ENCODE results near the gene THNSL1.

- TF ChIP-seq GABPA (IDR thresholded peaks at IDR 0.05; ENCODE audit: low read depth) (no peak), PBX3 (IDR thresholded peaks at IDR 0.05) (no peak), CHD2 (IDR thresholded peaks at IDR 0.05; ENCODE audit: low read length, partially characterized antibody) (no peak), MXI1 (IDR thresholded peaks at IDR 0.05; ENCODE audit: low read depth, low read length) (no peak), TCF12 (IDR thresholded peaks at IDR 0.05) (no peak)
- TF ChIP-seq, protein P1, sequence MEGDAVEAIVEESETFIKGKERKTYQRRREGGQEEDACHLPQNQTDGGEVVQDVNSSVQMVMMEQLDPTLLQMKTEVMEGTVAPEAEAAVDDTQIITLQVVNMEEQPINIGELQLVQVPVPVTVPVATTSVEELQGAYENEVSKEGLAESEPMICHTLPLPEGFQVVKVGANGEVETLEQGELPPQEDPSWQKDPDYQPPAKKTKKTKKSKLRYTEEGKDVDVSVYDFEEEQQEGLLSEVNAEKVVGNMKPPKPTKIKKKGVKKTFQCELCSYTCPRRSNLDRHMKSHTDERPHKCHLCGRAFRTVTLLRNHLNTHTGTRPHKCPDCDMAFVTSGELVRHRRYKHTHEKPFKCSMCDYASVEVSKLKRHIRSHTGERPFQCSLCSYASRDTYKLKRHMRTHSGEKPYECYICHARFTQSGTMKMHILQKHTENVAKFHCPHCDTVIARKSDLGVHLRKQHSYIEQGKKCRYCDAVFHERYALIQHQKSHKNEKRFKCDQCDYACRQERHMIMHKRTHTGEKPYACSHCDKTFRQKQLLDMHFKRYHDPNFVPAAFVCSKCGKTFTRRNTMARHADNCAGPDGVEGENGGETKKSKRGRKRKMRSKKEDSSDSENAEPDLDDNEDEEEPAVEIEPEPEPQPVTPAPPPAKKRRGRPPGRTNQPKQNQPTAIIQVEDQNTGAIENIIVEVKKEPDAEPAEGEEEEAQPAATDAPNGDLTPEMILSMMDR (IDR thresholded peaks at IDR 0.05): no peak
- TF ChIP-seq, protein P2, sequence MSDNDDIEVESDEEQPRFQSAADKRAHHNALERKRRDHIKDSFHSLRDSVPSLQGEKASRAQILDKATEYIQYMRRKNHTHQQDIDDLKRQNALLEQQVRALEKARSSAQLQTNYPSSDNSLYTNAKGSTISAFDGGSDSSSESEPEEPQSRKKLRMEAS (IDR thresholded peaks at IDR 0.05; ENCODE audit: low read depth): no peak
Observed at GRCh38 chr10:25075825-25076224, 59.4 kb downstream of the THNSL1 start.

Data from SK-N-SH (cell line).